Prostate gland (tissue), 2 donors: ENCODE measurements around the gene HRCT1. TPM values are rescaled to one million over a fixed set of nuclear protein-coding genes. Genes with fewer than 3 reads are reported as not detected.

Source experiments
- DNase-seq: peaks from one replicate; pipeline ENCODE4 v3.0.0-alpha.2; 2019; ENCODE audit warnings: low spot score
- H3K27ac ChIP-seq, 2 donors: fragments of 200-600 bp; sonication (generic); 2 replicates each; pipeline ENCODE4 v1.5.1; 2017 to 2019
- H3K27me3 ChIP-seq: fragments of 200-600 bp; sonication (generic); replicated peaks from 2 replicates; pipeline ENCODE4 v1.5.1; 2019; ENCODE audit not compliant: insufficient read depth
- H3K36me3 ChIP-seq, 2 donors: fragments of 200-600 bp; sonication (generic); 1 replicate in 1 of 2; 2 replicates in 1 of 2; pipeline versions ENCODE4 v1.5.1 to v1.8.1; 2017 to 2019
- H3K4me1 ChIP-seq: fragments of 200-600 bp; sonication (generic); replicated peaks from 2 replicates; pipeline ENCODE4 v1.5.1; 2019
- H3K4me3 ChIP-seq, 2 donors: fragments of 200-600 bp; sonication (generic); 2 replicates each; pipeline ENCODE4 v1.5.1; 2017 to 2019
- H3K9me3 ChIP-seq: fragments of 200-600 bp; sonication (generic); 2 replicates; pipeline ENCODE4 v1.5.1; 2017
- CTCF ChIP-seq, 4 experiments: fragments of 200-600 bp in 2 of 4; fragments of 450-650 bp in 2 of 4; sonication (generic) in 2 of 4; IDR thresholded peaks; 1 replicate in 3 of 4; 2 replicates in 1 of 4; pipeline ENCODE4 v1.5.1; 2016 to 2019; ENCODE audit warnings: antibody characterized with exemption in 4 of 4, mild to moderate bottlenecking in 2 of 4, moderate library complexity in 2 of 4
- POLR2A ChIP-seq: fragments of 450-650 bp; IDR thresholded peaks from one replicate; pipeline ENCODE4 v1.6.1; 2016; ENCODE audit warnings: antibody characterized with exemption, mild to moderate bottlenecking
- POLR2AphosphoS5 ChIP-seq: sonication (generic); formaldehyde crosslinking; IDR thresholded peaks from one replicate; pipeline ENCODE4 v1.6.1; 2017; ENCODE audit warnings: antibody characterized with exemption
- WGBS: methylation state at CpG from one replicate; pipeline ENCODE4 v1.1.5; 2018; 5-methylcytosine and 5-hydroxymethylcytosine counted together
- intact Hi-C: fragments of 100-400 bp; cut with DNase I; formaldehyde crosslinking; loops from one replicate; pipeline ENCODE4 v1.14.2; 2022
- total RNA-seq, 2 donors: library from RNA; depleted of rRNA; stranded (reverse); fragments of >200 nt; gene quantifications; one replicate each; pipeline ENCODE4 v1.1.0, GENCODE V29; 2016

HRCT1 gene
- total RNA-seq, 2 donors from 2014 or later, result 1.3 to 1.5 TPM

DNA sequence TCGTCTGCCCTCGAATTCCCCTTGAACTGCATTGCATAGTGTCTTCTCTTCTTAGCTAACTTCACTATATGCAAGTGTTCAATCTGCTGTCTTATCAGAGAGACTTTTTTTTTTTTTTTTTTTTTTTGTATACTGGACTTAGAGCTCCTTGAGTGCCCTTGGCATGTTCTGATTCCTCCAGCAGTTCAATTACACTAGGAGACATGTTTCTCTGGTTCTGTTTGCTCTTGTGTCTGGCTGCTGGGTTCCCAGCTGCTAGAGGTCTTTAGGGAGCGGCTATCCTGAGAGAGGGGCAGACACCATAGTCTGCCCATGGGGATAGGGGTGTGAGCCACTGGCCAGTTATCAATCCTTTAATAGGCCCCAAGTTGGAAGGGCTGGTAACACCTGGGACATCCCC lies 38.8 kb downstream of the HRCT1 start:
- WGBS, result 95% methylated on average over 3 of the region's 3 CpGs
- H3K9me3 ChIP-seq, result no peaks in the 10 kb centered on the region
- TF ChIP-seq POLR2A (no peak), CTCF (IDR thresholded peaks at IDR 0.05) (no peak)
- H3K27me3 ChIP-seq, result no peaks in the 10 kb centered on the region
- H3K4me3 ChIP-seq, result no peak overlapping the region
- intact Hi-C loops, result loop anchor here (1.0 to 10.0 kb wide), 2 partner anchors 42 to 220 kb away; partner anchors contain the start of gene CCIN
- DNase-seq, result no peak
- H3K36me3 ChIP-seq, result no peaks in the 10 kb centered on the region
- no peak overlapping the region for H3K27ac ChIP-seq
- no peaks in the 10 kb centered on the region for H3K4me1 ChIP-seq

GRCh38 chr9:35945341-35946018 lies 39.5 kb downstream of the HRCT1 start:
- no peaks in the 10 kb centered on the region for H3K4me1 ChIP-seq
- no peaks in the 10 kb centered on the region for H3K27me3 ChIP-seq
- peak; percentile 27 to 67 (median 65) for TF ChIP-seq CTCF (IDR thresholded peaks at IDR 0.05)
- TF ChIP-seq POLR2AphosphoS5, result peak; percentile 56
- TF ChIP-seq POLR2A, result no peak
- DNase-seq, result peak; percentile 43
- intact Hi-C loops, result loop anchor here (1.0 to 10.0 kb wide), 2 partner anchors 42 to 219 kb away; partner anchors contain the start of gene CCIN
- no peaks in the 10 kb centered on the region for H3K9me3 ChIP-seq
- no peaks in the 10 kb centered on the region for H3K36me3 ChIP-seq
- H3K27ac ChIP-seq, result no peak overlapping the region
- 32% methylated on average over 10 of the region's 10 CpGs for WGBS
- H3K4me3 ChIP-seq, result no peak overlapping the region

DNA sequence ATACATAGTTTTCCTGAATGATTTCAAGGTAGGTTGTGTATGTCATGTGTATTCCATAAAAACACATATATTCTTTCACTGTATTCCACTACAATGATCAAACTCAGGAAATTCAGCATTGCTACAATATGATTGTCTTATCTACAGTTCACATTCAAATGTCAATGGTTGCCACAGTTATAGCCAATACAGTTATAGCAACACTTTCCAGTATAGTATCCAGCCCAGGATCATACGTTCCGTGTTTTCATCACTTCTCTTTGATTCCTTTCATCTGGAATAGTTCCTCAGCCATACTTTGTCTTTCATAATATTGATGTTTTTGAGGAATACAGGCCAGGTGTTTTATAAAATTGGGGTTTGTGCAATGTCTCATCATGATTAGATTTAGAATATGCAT lies 42.4 kb downstream of the HRCT1 start:
- H3K27me3 ChIP-seq, result no peaks in the 10 kb centered on the region
- no peaks in the 10 kb centered on the region for H3K9me3 ChIP-seq
- intact Hi-C loops, result loop anchor here (10.0 kb wide), 1 partner anchor 216 kb away; the partner anchor contains the start of gene CCIN
- TF ChIP-seq POLR2AphosphoS5, result no peak
- no peak for TF ChIP-seq POLR2A
- no peak for TF ChIP-seq CTCF (IDR thresholded peaks at IDR 0.05)
- H3K27ac ChIP-seq, result no peak overlapping the region
- no peaks in the 10 kb centered on the region for H3K4me1 ChIP-seq
- H3K4me3 ChIP-seq, result no peak overlapping the region
- no peaks in the 10 kb centered on the region for H3K36me3 ChIP-seq
- WGBS, result 64% methylated on average over 2 of the region's 2 CpGs
- no peak for DNase-seq

- TF ChIP-seq POLR2A (no peak), POLR2AphosphoS5 (no peak)
- H3K9me3 ChIP-seq, result no peaks in the 10 kb centered on the region
- H3K27me3 ChIP-seq, result no peaks in the 10 kb centered on the region
- no peaks in the 10 kb centered on the region for H3K36me3 ChIP-seq
- WGBS, result 53% methylated on average over 2 of the region's 2 CpGs
- no peak for DNase-seq
- no peak overlapping the region for H3K4me3 ChIP-seq
- H3K27ac ChIP-seq, result no peak overlapping the region
- intact Hi-C loops, result loop anchor here (10.0 kb wide), 1 partner anchor 216 kb away; the partner anchor contains the start of gene CCIN
- no peaks in the 10 kb centered on the region for H3K4me1 ChIP-seq
These were observed 42.9 kb downstream of the HRCT1 start for GRCh38 chr9:35948901-35949318.

- H3K4me3 ChIP-seq, result no peak overlapping the region
- DNase-seq, result no peak
- H3K36me3 ChIP-seq, result no peaks in the 10 kb centered on the region
- H3K27ac ChIP-seq, result no peak overlapping the region
- intact Hi-C loops, result no loop called here
- no peak for TF ChIP-seq POLR2AphosphoS5
- TF ChIP-seq POLR2A, result no peak
- TF ChIP-seq CTCF (IDR thresholded peaks at IDR 0.05), result no peak
- 64% methylated on average over 6 of the region's 6 CpGs for WGBS
- H3K9me3 ChIP-seq, result no peaks in the 10 kb centered on the region
- H3K27me3 ChIP-seq, result no peaks in the 10 kb centered on the region
- H3K4me1 ChIP-seq, result no peaks in the 10 kb centered on the region
These were observed 45.7 kb downstream of the HRCT1 start for GRCh38 chr9:35951736-35952135.
